K562 (cell line): ENCODE measurements around the gene CT83. TPM values are rescaled to one million over a fixed set of nuclear protein-coding genes. Genes with fewer than 3 reads are reported as not detected.

Source experiments
- ATAC-seq: fragments of 200-7000 bp; cut with Tn5 transposase; 3 replicates; pipeline ENCODE4 v1.9.1; 2020; ENCODE audit warnings: moderate library complexity
- BruUV-seq: library from RNA; stranded (reverse); fragments of 400-500 nt; replicated peaks from 2 replicates; lab custom pipeline; 2021; lab: Mats Ljungman, UMichigan
- CTCF ChIA-PET: fragments of 300-600 bp; formaldehyde crosslinking; extraction: SDS; loops from one replicate; lab custom pipeline; 2021; ENCODE audit warnings: low intra/inter-chr PET ratio; lab: Yijun Ruan, JAX
- POLR2A ChIA-PET: fragments of 300-600, 350-650 bp; sonication (Branson Sonifier 250); formaldehyde crosslinking; extraction: SDS; loops from one replicate; lab custom pipeline; 2021; ENCODE audit warnings: antibody characterized with exemption, inconsistent platforms; lab: Yijun Ruan, JAX
- DNase-seq, 4 experiments: peaks; one replicate each; pipeline versions ENCODE4 v3.0.0 to v3.0.0-alpha.2; 2011 to 2018; ENCODE audit warnings: low spot score in 3 of 4, mixed read lengths in 3 of 4; ENCODE audit errors: extremely low read depth in 1 of 4
- FAIRE-seq: peaks from 2 replicates; lab custom pipeline; 2011; peaks lifted over from hg19 to GRCh38; lab: Jason Lieb, UNC
- H2AFZ ChIP-seq: 2 replicates; pipeline ENCODE4 v1.6.0; 2011; ENCODE audit warnings: low read depth, low read length, control low read depth, inconsistent platforms
- H3K27ac ChIP-seq: fragments of 200-600 bp; 3 replicates; pipeline ENCODE4 v1.8.0; 2011; ENCODE audit warnings: low read depth, mild to moderate bottlenecking, control low read depth, inconsistent platforms, low read length, moderate library complexity, mixed read lengths; ENCODE audit errors: extremely low read depth
- H3K27me3 ChIP-seq, 2 experiments: fragments of 300-600 bp in 1 of 2; 2 replicates in 1 of 2; 3 replicates in 1 of 2; pipeline versions ENCODE4 v1.6.0 to v1.8.0; 2011; ENCODE audit warnings: inconsistent platforms in 2 of 2, low read length in 2 of 2, mild to moderate bottlenecking in 1 of 2, mixed read lengths in 1 of 2, moderate library complexity in 1 of 2; ENCODE audit not compliant: control insufficient read depth in 2 of 2, insufficient read depth in 2 of 2
- H3K36me3 ChIP-seq: fragments of 300-600 bp; 3 replicates; pipeline ENCODE4 v1.8.0; 2011; ENCODE audit warnings: mild to moderate bottlenecking, low read length, inconsistent platforms; ENCODE audit not compliant: control insufficient read depth, insufficient read depth
- H3K4me1 ChIP-seq, 2 experiments: fragments of 200-600 bp in 1 of 2; replicated peaks in 1 of 2; 2 replicates in 1 of 2; 3 replicates in 1 of 2; pipeline versions ENCODE4 v1.5.1 to v1.8.0; 2011; ENCODE audit warnings: inconsistent platforms in 2 of 2, low read length in 2 of 2, mild to moderate bottlenecking in 1 of 2, mixed read lengths in 1 of 2, moderate library complexity in 1 of 2; ENCODE audit not compliant: control insufficient read depth in 2 of 2, insufficient read depth in 2 of 2
- H3K4me2 ChIP-seq: 2 replicates; pipeline ENCODE4 v1.6.1; 2011; ENCODE audit warnings: low read length, control low read depth, inconsistent platforms, mixed read lengths; ENCODE audit not compliant: insufficient read depth
- H3K4me3 ChIP-seq: fragments of 200-600 bp; sonication (generic), shearing (Covaris generic); 2 replicates; pipeline ENCODE4 v1.5.1; 2016; ENCODE audit warnings: control low read depth, inconsistent platforms
- H3K79me2 ChIP-seq: fragments of 200-600 bp; 3 replicates; pipeline ENCODE4 v1.8.0; 2011; ENCODE audit warnings: low read length, inconsistent platforms; ENCODE audit not compliant: control insufficient read depth, insufficient read depth
- H3K9ac ChIP-seq, 2 experiments: 2 replicates each; pipeline versions ENCODE4 v1.6.0 to v1.6.1; 2011; ENCODE audit warnings: low read depth in 2 of 2, low read length in 2 of 2, control low read depth in 1 of 2, inconsistent platforms in 1 of 2, mild to moderate bottlenecking in 1 of 2, mixed read lengths in 1 of 2; ENCODE audit not compliant: insufficient read depth in 1 of 2
- H3K9me1 ChIP-seq: one replicate; pipeline ENCODE4 v1.6.0; 2011; ENCODE audit warnings: inconsistent platforms, mild to moderate bottlenecking, low read length, moderate library complexity; ENCODE audit not compliant: control insufficient read depth, insufficient read depth
- H3K9me3 ChIP-seq: replicated peaks from 2 replicates; pipeline ENCODE4 v1.5.1; 2011; ENCODE audit warnings: low read depth, low read length, inconsistent platforms; ENCODE audit not compliant: control insufficient read depth, insufficient read depth
- H4K20me1 ChIP-seq: replicated peaks from 2 replicates; pipeline ENCODE4 v1.6.1; 2011; ENCODE audit warnings: low read length, inconsistent platforms, mixed read lengths; ENCODE audit not compliant: control insufficient read depth, insufficient read depth
- ETV1 ChIP-seq: fragments of 450-650 bp; conservative IDR thresholded peaks from 2 replicates; pipeline ENCODE4 v1.6.1; 2016; ENCODE audit warnings: missing genetic modification characterization, control low read depth, low read depth, missing compliant biosample characterization
- RBFOX2 ChIP-seq: fragments of 200-400 bp; formaldehyde crosslinking; IDR thresholded peaks from 2 replicates; pipeline ENCODE4 v1.6.1; 2017; ENCODE audit warnings: low read depth, mild to moderate bottlenecking, low read length, moderate library complexity
- SMARCE1 ChIP-seq: fragments of 450-650 bp; IDR thresholded peaks from 2 replicates; pipeline ENCODE4 v1.7.1; 2016; ENCODE audit warnings: mild to moderate bottlenecking
- TSHZ1 ChIP-seq: fragments of 250-450 bp; sonication (Bioruptor Pico); IDR thresholded peaks from 2 replicates; pipeline ENCODE4 v1.4.0; 2020; ENCODE audit warnings: mild to moderate bottlenecking, moderate library complexity
- ZNF609 ChIP-seq: sonication (generic); formaldehyde crosslinking; IDR thresholded peaks from 2 replicates; pipeline ENCODE4 v1.8.1; 2023; ENCODE audit warnings: missing genetic modification reagents, mild to moderate bottlenecking, borderline replicate concordance
- WGBS: fragments of 100-300 bp; shearing (Covaris generic); methylation state at CpG from one replicate; pipeline ENCODE4 v1.1.6; 2016; ENCODE audit warnings: low coverage, mixed read lengths; ENCODE audit not compliant: insufficient coverage; ENCODE audit errors: missing lambda C conversion rate; 5-methylcytosine and 5-hydroxymethylcytosine counted together
- in situ Hi-C: fragments of 300-500 bp; cut with MboI; formaldehyde crosslinking; loops from 4 replicates; pipeline ENCODE4 v1.15.0; 2018; ENCODE audit warnings: inconsistent platforms, mixed read lengths
- intact Hi-C: fragments of 100-400 bp; cut with micrococcal nuclease; formaldehyde crosslinking; loops from 2 replicates; pipeline ENCODE4 v1.14.2; 2022
- polyA plus RNA-seq, 8 experiments: library from polyadenylated mRNA; depleted of rRNA in 4 of 8; stranded (reverse) in 5 of 8; unstranded in 3 of 8; fragments of >200 nt; fragmentation: Nextera tagmentation in 2 of 8; fragmentation: Illumina TruSeq in 1 of 8; extraction: Ambion mirVana in 2 of 8; extraction: Trizol in 1 of 8; gene quantifications; 2 replicates each; pipeline versions ENCODE4 v1.2.1 to v1.2.3, GENCODE V29; 2011 to 2014; ENCODE audit warnings: inconsistent platforms in 1 of 8, missing spikeins in 1 of 8
- total RNA-seq, 7 experiments: library from RNA; depleted of rRNA in 6 of 7; stranded (reverse); fragments of >200 nt in 6 of 7; fragmentation: Illumina TruSeq in 2 of 7; extraction: Trizol in 2 of 7; gene quantifications; 2 replicates each; pipeline versions ENCODE4 v1.2.1 to v1.2.3, GENCODE V29; 2011 to 2021; ENCODE audit warnings: low replicate concordance in 1 of 7

The CT83 gene
- total and polyA plus RNA-seq, 9 of the 15 experiments (the other 6 are each of a cell fraction or from before 2014, with no cell fraction given) = not detected

- DNase-seq (no peak), ATAC-seq (no peak), FAIRE-seq (no peak)
- Histone ChIP-seq H3K27me3 (no peaks in the 10 kb centered on the region), H2AFZ (no peak overlapping the region), H3K36me3 (no peaks in the 10 kb centered on the region), H3K79me2 (no peaks in the 10 kb centered on the region), H3K27ac (no peak overlapping the region), H3K4me2 (no peak overlapping the region), H4K20me1 (no peaks in the 10 kb centered on the region), H3K9ac (no peak overlapping the region), H3K9me1 (no peaks in the 10 kb centered on the region), H3K9me3 (no peaks in the 10 kb centered on the region), H3K4me3 (no peak overlapping the region), H3K4me1 (no peaks in the 10 kb centered on the region)
- CTCF ChIA-PET = no interaction called here
- BruUV-seq = no TSS peak
- intact Hi-C loops = no loop called here
- WGBS = 0% methylated on average over 1 of the region's 1 CpG
- in situ Hi-C loops = no loop called here
- POLR2A ChIA-PET = no interaction called here
- TF ChIP-seq SMARCE1 (no peak), TSHZ1 (CRISPR knock-in tag) (no peak), ZNF609 (CRISPR knock-in tag) (no peak), RBFOX2 (no peak), ETV1 (tag) (no peak)
These were observed 45.6 kb downstream of the CT83 start for GRCh38 chrX:116417214-116417613.
